BE2C (cell line): ENCODE data around the gene TMEM184A. TPM values are rescaled to one million over a fixed set of nuclear protein-coding genes. Genes with fewer than 3 reads are reported as not detected.

ENCODE experiments used
- DNase-seq: peaks from one replicate; pipeline ENCODE4 v3.0.0-alpha.2; 2020
- H3K27me3 ChIP-seq: fragments of 250-450 bp; sonication (Bioruptor Pico); 2 replicates; pipeline ENCODE4 v1.5.1; 2020; ENCODE audit warnings: mild to moderate bottlenecking
- H3K36me3 ChIP-seq: fragments of 250-450 bp; sonication (Bioruptor Pico); 2 replicates; pipeline ENCODE4 v1.5.1; 2020; ENCODE audit warnings: mild to moderate bottlenecking
- H3K4me1 ChIP-seq: fragments of 250-450 bp; sonication (Bioruptor Pico); 2 replicates; pipeline ENCODE4 v1.5.1; 2020
- H3K4me3 ChIP-seq: 2 replicates; pipeline ENCODE4 v1.5.1; 2011; ENCODE audit warnings: low read depth, low read length
- H3K9me3 ChIP-seq: fragments of 250-450 bp; sonication (Bioruptor Pico); 2 replicates; pipeline ENCODE4 v1.5.1; 2020
- polyA plus RNA-seq: library from polyadenylated mRNA; unstranded; fragments of >200 nt; gene quantifications from one replicate; pipeline ENCODE4 v1.2.1, GENCODE V29; 2012; ENCODE audit warnings: low read depth, missing spikeins; ENCODE audit not compliant: insufficient read length, insufficient read depth
- TF ChIP-seq, protein P1 (sequence below): IDR thresholded peaks from 2 replicates; pipeline ENCODE4 v1.5.1; 2012; ENCODE audit warnings: mild to moderate bottlenecking, low read depth, low read length

TMEM184A gene
- 0.59 TPM for polyA plus RNA-seq

DNA sequence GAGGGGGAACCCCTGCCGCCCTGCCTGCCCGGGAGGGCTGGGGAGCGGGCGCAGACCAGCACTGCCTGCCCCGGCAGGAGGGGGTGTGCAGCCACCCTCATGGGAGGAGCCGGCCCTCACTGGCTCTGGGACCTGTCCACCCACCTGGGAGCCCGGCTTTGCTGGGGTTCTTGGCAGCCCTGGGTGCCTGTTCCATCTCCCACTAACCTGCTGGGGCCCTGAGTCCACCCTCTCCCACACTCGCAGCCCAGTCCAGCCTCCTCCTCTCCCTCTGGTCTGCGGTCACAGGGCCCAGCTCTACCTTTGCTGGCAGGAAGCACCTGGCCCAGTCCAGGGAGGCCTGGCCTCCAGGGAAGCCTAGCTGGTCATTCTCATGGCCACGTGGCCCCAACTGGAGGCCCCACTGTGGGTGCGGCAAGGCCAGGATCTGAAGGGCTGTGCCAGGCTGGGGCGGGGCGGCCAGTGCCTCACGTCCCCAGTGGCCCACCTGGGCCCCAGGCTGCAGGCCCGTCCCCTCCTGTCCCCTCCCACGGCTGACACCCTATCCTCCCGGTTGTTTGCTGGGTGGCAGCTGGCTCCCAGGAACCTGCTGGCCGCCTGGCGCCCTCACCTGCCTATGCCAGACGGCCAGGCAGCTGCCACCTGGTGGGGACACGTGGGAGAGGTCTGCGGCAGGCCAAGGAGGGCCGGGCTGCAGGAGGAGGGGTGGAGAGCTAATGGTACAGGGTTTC lies at the start of gene TMEM184A:
TSS of gene TMEM184A (minus strand) at position 393 of the 731 bp plus-strand sequence. CDS start 721 bp downstream, outside the sequence.
- Histone ChIP-seq H3K4me1 (no peaks in the 10 kb centered on the region), H3K4me3 (no peak within 1 kb of the TSS), H3K9me3 (no peaks in the 10 kb centered on the region), H3K27me3 (no peaks in the 10 kb centered on the region), H3K36me3 (no peaks in the 10 kb centered on the region)
- TF ChIP-seq, protein P1, sequence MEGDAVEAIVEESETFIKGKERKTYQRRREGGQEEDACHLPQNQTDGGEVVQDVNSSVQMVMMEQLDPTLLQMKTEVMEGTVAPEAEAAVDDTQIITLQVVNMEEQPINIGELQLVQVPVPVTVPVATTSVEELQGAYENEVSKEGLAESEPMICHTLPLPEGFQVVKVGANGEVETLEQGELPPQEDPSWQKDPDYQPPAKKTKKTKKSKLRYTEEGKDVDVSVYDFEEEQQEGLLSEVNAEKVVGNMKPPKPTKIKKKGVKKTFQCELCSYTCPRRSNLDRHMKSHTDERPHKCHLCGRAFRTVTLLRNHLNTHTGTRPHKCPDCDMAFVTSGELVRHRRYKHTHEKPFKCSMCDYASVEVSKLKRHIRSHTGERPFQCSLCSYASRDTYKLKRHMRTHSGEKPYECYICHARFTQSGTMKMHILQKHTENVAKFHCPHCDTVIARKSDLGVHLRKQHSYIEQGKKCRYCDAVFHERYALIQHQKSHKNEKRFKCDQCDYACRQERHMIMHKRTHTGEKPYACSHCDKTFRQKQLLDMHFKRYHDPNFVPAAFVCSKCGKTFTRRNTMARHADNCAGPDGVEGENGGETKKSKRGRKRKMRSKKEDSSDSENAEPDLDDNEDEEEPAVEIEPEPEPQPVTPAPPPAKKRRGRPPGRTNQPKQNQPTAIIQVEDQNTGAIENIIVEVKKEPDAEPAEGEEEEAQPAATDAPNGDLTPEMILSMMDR: peak; percentile 53
- peak; percentile 61 for DNase-seq

- H3K4me1 ChIP-seq: no peaks in the 10 kb centered on the region
- TF ChIP-seq, protein P1: no peak
These were observed 48.4 kb upstream of the TMEM184A start for GRCh38 chr7:1604383-1604782.

DNA sequence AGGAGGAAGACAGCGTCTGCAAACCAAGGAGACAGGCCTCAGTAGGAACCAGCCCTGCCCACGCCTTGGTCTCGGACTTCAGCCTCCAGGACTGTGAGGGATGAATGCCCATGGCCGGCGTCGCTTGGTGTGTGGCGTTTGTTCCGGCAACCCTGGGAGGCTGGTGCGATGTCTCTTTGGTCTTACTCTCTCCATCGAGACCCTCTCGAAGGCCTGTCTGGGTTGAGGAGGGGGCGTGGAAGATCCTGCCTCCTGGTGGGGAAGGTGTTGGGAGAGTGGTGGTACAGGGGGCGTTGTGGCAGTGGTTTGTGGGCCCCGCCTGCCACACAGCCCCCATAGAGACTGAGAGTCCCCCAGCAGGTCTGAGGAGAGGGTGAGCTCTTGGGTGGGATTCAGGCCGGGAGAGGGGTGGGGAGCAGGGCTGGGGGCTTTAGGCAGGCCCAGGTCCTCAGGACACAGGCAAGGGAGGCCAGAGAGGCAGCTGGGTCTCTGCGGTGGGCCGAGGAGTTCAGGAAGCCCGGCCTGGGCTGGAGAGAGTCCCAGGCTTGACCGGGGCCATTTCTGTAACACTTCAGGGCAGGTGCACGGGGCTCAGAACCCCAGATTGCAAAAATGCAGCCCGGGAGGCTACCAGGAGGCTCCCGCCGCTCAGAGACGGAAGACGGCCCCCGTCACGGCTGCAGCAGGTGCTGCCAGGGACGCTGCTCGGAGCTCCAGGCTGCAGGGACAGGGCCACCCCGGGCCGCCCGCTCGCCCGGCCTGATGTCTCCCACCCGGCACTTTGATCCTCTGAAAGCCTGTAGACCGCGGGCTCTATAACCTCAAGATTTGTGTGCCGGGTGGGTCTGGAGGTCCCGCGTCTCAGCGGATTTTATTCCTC lies 47.6 kb upstream of the TMEM184A start:
- TF ChIP-seq, protein P1: no peak
- no peak overlapping the region for H3K4me3 ChIP-seq
- H3K4me1 ChIP-seq: no peaks in the 10 kb centered on the region
- no peaks in the 10 kb centered on the region for H3K36me3 ChIP-seq
- no peak for DNase-seq
- H3K27me3 ChIP-seq: no peaks in the 10 kb centered on the region
- H3K9me3 ChIP-seq: no peaks in the 10 kb centered on the region

More at GRCh38 chr7:1604383-1604782, 48.4 kb upstream of the TMEM184A start:
- no peak overlapping the region for H3K4me3 ChIP-seq
- H3K9me3 ChIP-seq: no peaks in the 10 kb centered on the region
- no peak for DNase-seq
- H3K27me3 ChIP-seq: no peaks in the 10 kb centered on the region
- no peaks in the 10 kb centered on the region for H3K36me3 ChIP-seq

DNA sequence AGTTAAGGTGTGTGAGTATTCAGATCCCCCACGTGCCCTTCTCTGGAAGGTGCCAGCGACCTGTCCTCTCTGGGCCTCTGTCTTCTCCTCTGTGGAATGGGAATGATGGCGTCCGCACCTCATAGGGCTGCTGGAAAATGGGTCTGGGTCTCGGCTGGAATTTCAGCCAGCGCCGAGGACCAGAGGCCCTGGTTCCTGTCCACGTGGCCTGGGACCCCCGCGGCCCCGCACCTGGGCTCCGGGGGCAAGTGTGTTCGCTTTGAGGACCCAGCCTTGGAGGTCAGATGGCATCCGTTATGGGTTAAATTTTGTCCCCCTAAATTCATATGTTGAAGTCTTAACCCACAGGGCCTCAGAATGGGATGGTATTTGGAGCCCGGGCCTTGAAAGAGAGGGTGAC lies 46.4 kb upstream of the TMEM184A start:
- H3K9me3 ChIP-seq: no peaks in the 10 kb centered on the region
- H3K4me1 ChIP-seq: no peaks in the 10 kb centered on the region
- TF ChIP-seq, protein P1: no peak
- H3K27me3 ChIP-seq: no peaks in the 10 kb centered on the region
- no peaks in the 10 kb centered on the region for H3K36me3 ChIP-seq
- DNase-seq: no peak
- no peak overlapping the region for H3K4me3 ChIP-seq

- Histone ChIP-seq H3K4me3 (no peak overlapping the region), H3K9me3 (no peaks in the 10 kb centered on the region), H3K27me3 (no peaks in the 10 kb centered on the region), H3K36me3 (no peaks in the 10 kb centered on the region), H3K4me1 (no peaks in the 10 kb centered on the region)
- DNase-seq: no peak
- TF ChIP-seq, protein P1: no peak
These were observed 46.0 kb upstream of the TMEM184A start for GRCh38 chr7:1601956-1602355.
